GM19025 (cell line): ENCODE data around the gene C4B.
"Not testable (repeated sequence)": the region's sequence is repeated elsewhere in the genome, so short reads cannot be mapped to it uniquely, and the experiment has no call there.

ENCODE experiments used
- ATAC-seq: cut with Tn5 transposase; IDR thresholded peaks from one replicate; pipeline ENCODE4 v1.9.1; 2021; ENCODE audit warnings: mild to moderate bottlenecking, low read depth, moderate library complexity; ENCODE audit not compliant: unreplicated experiment

C4B gene

GRCh38 chr6:32028631-32029030 is 14.0 kb downstream of the C4B start:
- not testable (repeated sequence) for ATAC-seq

GRCh38 chr6:32029553-32029952 is 15.0 kb downstream of the C4B start:
- ATAC-seq: not testable (repeated sequence)

GRCh38 chr6:32035283-32036013 is 20.9 kb downstream of the C4B start:
- ATAC-seq: not testable (repeated sequence)

- not testable (repeated sequence) for ATAC-seq
These were observed 22.5 kb downstream of the C4B start for GRCh38 chr6:32037136-32037535.

- ATAC-seq: not testable (repeated sequence)
These were observed 23.3 kb downstream of the C4B start, which contains the start of gene CYP21A2 for GRCh38 chr6:32037598-32038524. TSS of gene CYP21A2 (plus strand) at chr6:32038415. CDS start at chr6:32038423, 8 bp downstream.

- ATAC-seq: not testable (repeated sequence)
These were observed 24.3 kb downstream of the C4B start for GRCh38 chr6:32038878-32039277.

- ATAC-seq: not testable (repeated sequence)
These were observed 25.0 kb downstream of the C4B start for GRCh38 chr6:32039321-32040274.

GRCh38 chr6:32040299-32041049 is 25.9 kb downstream of the C4B start:
- not testable (repeated sequence) for ATAC-seq

- ATAC-seq: not testable (repeated sequence)
These were observed 26.4 kb downstream of the C4B start for GRCh38 chr6:32041050-32041321.

- not testable (repeated sequence) for ATAC-seq
These were observed 26.8 kb downstream of the C4B start for GRCh38 chr6:32041385-32041784.

GRCh38 chr6:32042276-32042675 is 27.7 kb downstream of the C4B start:
- not testable (repeated sequence) for ATAC-seq

- not testable (repeated sequence) for ATAC-seq
These were observed 29.2 kb downstream of the C4B start for GRCh38 chr6:32043589-32044380.

- not testable (repeated sequence) for ATAC-seq
These were observed 30.3 kb downstream of the C4B start for GRCh38 chr6:32044916-32045315.

- ATAC-seq: no peak
These were observed 31.3 kb downstream of the C4B start for GRCh38 chr6:32045811-32046449.

GRCh38 chr6:32046450-32047083 is 32.0 kb downstream of the C4B start:
- no peak for ATAC-seq

- no peak for ATAC-seq
These were observed 32.5 kb downstream of the C4B start for GRCh38 chr6:32047084-32047478.

- ATAC-seq: no peak
These were observed 32.9 kb downstream of the C4B start for GRCh38 chr6:32047539-32047854.
